GM10847 (cell line): ENCODE data around the gene STEAP3.

Experiments used
- POLR2A ChIP-seq: IDR thresholded peaks from 2 replicates; pipeline ENCODE4 v1.6.1; 2011; ENCODE audit not compliant: insufficient read length; ENCODE audit errors: extremely low read depth

The STEAP3 gene

GRCh38 chr2:119223521-119224390 is at the start of gene STEAP3:
STEAP3 (plus strand) TSS chr2:119223834; CDS start chr2:119231013, 7,179 bp downstream.
- TF ChIP-seq POLR2A, result peak; percentile 42

GRCh38 chr2:119174216-119174992 is 49.2 kb upstream of the STEAP3 start:
- no peak for TF ChIP-seq POLR2A

GRCh38 chr2:119174993-119175347 is 48.7 kb upstream of the STEAP3 start:
- no peak for TF ChIP-seq POLR2A

- no peak for TF ChIP-seq POLR2A
Observed at GRCh38 chr2:119175517-119175916, 48.1 kb upstream of the STEAP3 start.

GRCh38 chr2:119177171-119177837 is 46.3 kb upstream of the STEAP3 start:
- TF ChIP-seq POLR2A, result no peak

- TF ChIP-seq POLR2A, result no peak
Observed at GRCh38 chr2:119177838-119178190, 45.8 kb upstream of the STEAP3 start.

GRCh38 chr2:119178776-119179175 is 44.9 kb upstream of the STEAP3 start:
- TF ChIP-seq POLR2A, result no peak

- TF ChIP-seq POLR2A, result no peak
Observed at GRCh38 chr2:119179202-119179601, 44.4 kb upstream of the STEAP3 start.

- TF ChIP-seq POLR2A, result no peak
Observed at GRCh38 chr2:119179991-119180390, 43.6 kb upstream of the STEAP3 start.

GRCh38 chr2:119180892-119181291 is 42.7 kb upstream of the STEAP3 start:
- TF ChIP-seq POLR2A, result no peak

- no peak for TF ChIP-seq POLR2A
Observed at GRCh38 chr2:119181391-119181790, 42.2 kb upstream of the STEAP3 start.

GRCh38 chr2:119181791-119182445 is 41.7 kb upstream of the STEAP3 start:
- no peak for TF ChIP-seq POLR2A

- no peak for TF ChIP-seq POLR2A
Observed at GRCh38 chr2:119184512-119184911, 39.1 kb upstream of the STEAP3 start.

- no peak for TF ChIP-seq POLR2A
Observed at GRCh38 chr2:119190321-119191111, 33.1 kb upstream of the STEAP3 start.

GRCh38 chr2:119192893-119193292 is 30.7 kb upstream of the STEAP3 start:
- no peak for TF ChIP-seq POLR2A

- no peak for TF ChIP-seq POLR2A
Observed at GRCh38 chr2:119195001-119195400, 28.6 kb upstream of the STEAP3 start.
